Esophagus squamous epithelium (tissue), 5 donors: ENCODE data around the gene CCDC50. TPM values are rescaled to one million over a fixed set of nuclear protein-coding genes. Genes with fewer than 3 reads are reported as not detected.

Experiments
- DNase-seq: peaks from one replicate; lab custom pipeline; 2025; lab: John Stamatoyannopoulos, UW
- H3K27ac ChIP-seq, 4 donors: fragments of 200-600 bp; sonication (generic); one replicate each; pipeline ENCODE4 v1.5.1; 2016 to 2019; ENCODE audit warnings: mild to moderate bottlenecking in 1 of 4
- H3K27me3 ChIP-seq, 4 donors: fragments of 200-600 bp; sonication (generic); 1 replicate in 3 of 4; 2 replicates in 1 of 4; pipeline versions ENCODE4 v1.5.1 to v1.6.0; 2017 to 2021; ENCODE audit warnings: antibody characterized with exemption in 1 of 4
- H3K36me3 ChIP-seq, 3 donors: fragments of 200-600 bp; sonication (generic); one replicate each; pipeline ENCODE4 v1.5.1; 2016 to 2019
- H3K4me1 ChIP-seq, 3 donors: fragments of 200-600 bp; sonication (generic); one replicate each; pipeline ENCODE4 v1.5.1; 2017 to 2019
- H3K4me3 ChIP-seq, 4 donors: fragments of 200-600 bp; sonication (generic); 1 replicate in 3 of 4; 2 replicates in 1 of 4; pipeline ENCODE4 v1.5.1; 2016 to 2019; ENCODE audit warnings: mild to moderate bottlenecking in 2 of 4, moderate library complexity in 1 of 4
- H3K9me3 ChIP-seq, 3 donors: fragments of 200-600 bp; sonication (generic); one replicate each; pipeline ENCODE4 v1.5.1; 2016 to 2019
- CTCF ChIP-seq, 6 experiments: fragments of 450-650 bp in 4 of 6; fragments of 200-600 bp in 2 of 6; sonication (generic) in 2 of 6; IDR thresholded peaks; one replicate each; pipeline ENCODE4 v1.5.1; 2016 to 2019; ENCODE audit warnings: antibody characterized with exemption in 6 of 6, mild to moderate bottlenecking in 4 of 6, moderate library complexity in 4 of 6
- POLR2A ChIP-seq, 4 donors: fragments of 450-650 bp; IDR thresholded peaks; one replicate each; pipeline ENCODE4 v1.6.1; 2017; ENCODE audit warnings: antibody characterized with exemption in 4 of 4, mild to moderate bottlenecking in 4 of 4, moderate library complexity in 3 of 4
- WGBS, 2 donors: methylation state at CpG; one replicate each; pipeline ENCODE4 v1.1.5; 2018; 5-methylcytosine and 5-hydroxymethylcytosine counted together
- intact Hi-C: fragments of 100-400 bp; cut with DNase I; formaldehyde crosslinking; loops from one replicate; pipeline ENCODE4 v1.15.0; 2022
- total RNA-seq, 4 donors: library from RNA; depleted of rRNA; stranded (reverse); fragments of >200 nt; gene quantifications; one replicate each; pipeline ENCODE4 v1.1.0, GENCODE V29; 2016
- donor health status: DM: yes; HTN: yes; CAD: no.

The CCDC50 gene
- total RNA-seq, 4 donors from 2014 or later = 12.7 to 56.6 (median 30.5) TPM

GRCh38 chr3:191306428-191306827, 22.8 kb upstream of the CCDC50 start:
- Histone ChIP-seq H3K36me3 (no peaks in the 10 kb centered on the region), H3K27ac (no peak overlapping the region), H3K9me3 (no peaks in the 10 kb centered on the region), H3K27me3 (no peaks in the 10 kb centered on the region), H3K4me1 (no peaks in the 10 kb centered on the region), H3K4me3 (no peak overlapping the region)
- DNase-seq = no peak
- intact Hi-C loops = no loop called here
- 72 to 88% methylated on average over 4 of the region's 4 CpGs for WGBS, 2 donors
- TF ChIP-seq POLR2A (IDR thresholded peaks at IDR 0.05) (no peak), CTCF (IDR thresholded peaks at IDR 0.05) (no peak)

DNA sequence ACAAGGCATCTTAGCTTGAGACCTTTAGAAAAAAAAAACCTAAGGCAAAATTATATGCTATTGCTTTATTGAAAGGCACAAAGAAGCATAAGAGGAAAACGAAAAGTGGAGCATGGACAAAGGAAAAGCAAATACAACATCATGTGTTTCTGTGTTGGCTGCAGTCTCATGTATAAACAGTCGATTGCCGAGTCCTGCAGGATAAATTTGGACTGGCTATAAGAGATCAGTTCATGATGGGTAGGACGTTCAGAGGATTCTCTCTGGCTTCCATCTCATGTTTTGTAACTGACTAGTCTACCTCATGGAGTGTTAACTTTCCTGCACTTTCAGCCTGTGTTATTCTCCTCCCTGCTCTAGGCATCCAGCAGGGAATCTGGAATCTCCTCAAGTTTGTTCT, 21.9 kb upstream of the CCDC50 start:
- intact Hi-C loops = no loop called here
- no peak overlapping the region for H3K4me3 ChIP-seq
- no peaks in the 10 kb centered on the region for H3K4me1 ChIP-seq
- H3K9me3 ChIP-seq = no peaks in the 10 kb centered on the region
- DNase-seq = no peak
- WGBS, 2 donors = 55 to 63% methylated on average over 4 of the region's 4 CpGs
- no peaks in the 10 kb centered on the region for H3K27me3 ChIP-seq
- no peak overlapping the region for H3K27ac ChIP-seq
- TF ChIP-seq POLR2A (IDR thresholded peaks at IDR 0.05) = no peak
- TF ChIP-seq CTCF (IDR thresholded peaks at IDR 0.05) = no peak
- no peaks in the 10 kb centered on the region for H3K36me3 ChIP-seq

- no peak overlapping the region for H3K27ac ChIP-seq
- no peak overlapping the region for H3K4me3 ChIP-seq
- intact Hi-C loops = no loop called here
- H3K27me3 ChIP-seq = no peaks in the 10 kb centered on the region
- H3K9me3 ChIP-seq = no peaks in the 10 kb centered on the region
- no peak for DNase-seq
- H3K4me1 ChIP-seq = no peaks in the 10 kb centered on the region
- WGBS, 2 donors = 76 to 84% methylated on average over 2 of the region's 2 CpGs
- H3K36me3 ChIP-seq = no peaks in the 10 kb centered on the region
- no peak for TF ChIP-seq CTCF (IDR thresholded peaks at IDR 0.05)
- no peak for TF ChIP-seq POLR2A (IDR thresholded peaks at IDR 0.05)
Observed at GRCh38 chr3:191313296-191313695, 15.9 kb upstream of the CCDC50 start.

DNA sequence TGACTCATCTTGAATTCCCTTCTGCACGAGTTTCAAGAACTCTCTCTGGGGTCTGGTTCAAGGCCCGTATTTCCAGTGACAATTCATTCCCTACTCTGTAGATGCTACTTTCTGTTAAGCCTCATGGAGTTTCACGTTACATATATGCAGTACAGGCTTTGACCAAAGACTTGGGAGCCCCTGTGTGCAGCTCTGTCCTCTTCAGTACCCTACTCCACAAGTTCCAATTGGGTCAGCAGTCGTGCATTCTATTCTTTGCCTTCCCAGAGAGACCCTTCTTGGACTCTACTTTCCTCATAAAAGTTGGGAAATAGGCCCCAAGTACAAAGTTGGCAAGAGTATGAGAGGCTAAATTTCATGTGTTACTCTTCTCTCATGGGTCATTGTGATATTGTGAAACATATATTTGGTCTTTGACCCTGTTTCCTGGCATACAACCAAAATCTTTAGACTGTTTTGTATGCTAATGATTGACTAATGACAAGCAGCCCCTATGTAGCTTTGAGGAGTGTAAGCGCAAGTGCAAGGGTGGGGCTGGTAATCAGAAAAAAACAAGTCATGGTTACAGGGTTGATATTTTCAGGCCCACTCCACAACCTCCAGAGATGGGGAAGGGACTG, 15.0 kb upstream of the CCDC50 start:
- TF ChIP-seq POLR2A (IDR thresholded peaks at IDR 0.05) = no peak
- no peak for TF ChIP-seq CTCF (IDR thresholded peaks at IDR 0.05)
- Histone ChIP-seq H3K4me1 (no peaks in the 10 kb centered on the region), H3K27ac (no peak overlapping the region), H3K36me3 (no peaks in the 10 kb centered on the region), H3K9me3 (no peaks in the 10 kb centered on the region), H3K4me3 (no peak overlapping the region), H3K27me3 (no peaks in the 10 kb centered on the region)
- intact Hi-C loops = no loop called here
- DNase-seq = no peak
- 71 to 81% methylated on average over 5 of the region's 5 CpGs for WGBS, 2 donors

GRCh38 chr3:191316876-191317603, 12.2 kb upstream of the CCDC50 start:
- Histone ChIP-seq H3K9me3 (no peaks in the 10 kb centered on the region), H3K27me3 (no peaks in the 10 kb centered on the region), H3K4me3 (no peak overlapping the region), H3K4me1 (no peaks in the 10 kb centered on the region), H3K36me3 (no peaks in the 10 kb centered on the region), H3K27ac (no peak overlapping the region)
- intact Hi-C loops = no loop called here
- no peak for DNase-seq
- TF ChIP-seq CTCF (IDR thresholded peaks at IDR 0.05) (no peak), POLR2A (IDR thresholded peaks at IDR 0.05) (no peak)
- WGBS, 2 donors = 91 to 94% methylated on average over 6 to 17 of the region's 40 CpGs
